ENCODE data around the gene DACT3.

Gene DACT3, protein sequence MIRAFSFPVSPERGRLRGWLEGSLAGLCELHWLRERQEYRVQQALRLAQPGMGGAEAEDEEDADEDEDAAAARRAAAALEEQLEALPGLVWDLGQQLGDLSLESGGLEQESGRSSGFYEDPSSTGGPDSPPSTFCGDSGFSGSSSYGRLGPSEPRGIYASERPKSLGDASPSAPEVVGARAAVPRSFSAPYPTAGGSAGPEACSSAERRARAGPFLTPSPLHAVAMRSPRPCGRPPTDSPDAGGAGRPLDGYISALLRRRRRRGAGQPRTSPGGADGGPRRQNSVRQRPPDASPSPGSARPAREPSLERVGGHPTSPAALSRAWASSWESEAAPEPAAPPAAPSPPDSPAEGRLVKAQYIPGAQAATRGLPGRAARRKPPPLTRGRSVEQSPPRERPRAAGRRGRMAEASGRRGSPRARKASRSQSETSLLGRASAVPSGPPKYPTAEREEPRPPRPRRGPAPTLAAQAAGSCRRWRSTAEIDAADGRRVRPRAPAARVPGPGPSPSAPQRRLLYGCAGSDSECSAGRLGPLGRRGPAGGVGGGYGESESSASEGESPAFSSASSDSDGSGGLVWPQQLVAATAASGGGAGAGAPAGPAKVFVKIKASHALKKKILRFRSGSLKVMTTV

DNA sequence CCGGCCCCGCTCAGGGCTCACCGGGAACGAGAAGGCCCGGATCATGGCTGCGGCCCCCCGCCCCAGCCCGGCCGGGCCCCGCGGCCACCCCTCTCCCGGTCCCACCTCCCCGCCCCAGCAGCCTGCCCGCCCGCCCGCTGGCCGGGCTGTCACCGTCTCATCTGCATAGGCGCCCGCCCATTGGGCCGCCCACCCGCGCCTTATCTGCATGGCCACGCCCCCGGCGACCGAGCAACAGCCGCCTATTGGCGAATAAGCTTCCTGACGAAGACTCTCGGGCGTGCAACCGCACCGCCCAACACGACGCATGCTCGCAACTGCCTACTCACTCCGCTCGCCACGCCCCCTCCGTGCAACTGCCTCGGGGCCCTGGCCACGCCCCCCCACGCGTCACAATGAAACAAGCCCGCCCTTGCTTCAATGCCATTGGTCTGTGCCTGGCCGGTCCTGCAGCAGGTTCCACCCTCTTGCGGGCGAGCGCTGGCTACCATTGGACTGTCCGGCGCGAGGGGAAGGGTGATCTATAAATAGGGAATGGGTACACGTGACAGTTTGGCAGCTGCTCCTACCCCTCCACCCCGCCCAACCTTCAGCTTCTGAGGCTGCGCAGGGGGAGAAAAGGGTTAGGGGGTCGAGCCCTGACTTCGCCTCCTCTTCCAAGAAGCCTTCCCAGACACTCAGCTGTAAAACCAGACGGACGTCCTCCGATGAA is at the start of gene DACT3:
Gene DACT3, minus strand, starts transcription at position 163 of the 712 bp plus-strand sequence. Its CDS starts 118 bp downstream, at position 45.
- peak; percentile 99 to 100 for DNase-seq

DNA sequence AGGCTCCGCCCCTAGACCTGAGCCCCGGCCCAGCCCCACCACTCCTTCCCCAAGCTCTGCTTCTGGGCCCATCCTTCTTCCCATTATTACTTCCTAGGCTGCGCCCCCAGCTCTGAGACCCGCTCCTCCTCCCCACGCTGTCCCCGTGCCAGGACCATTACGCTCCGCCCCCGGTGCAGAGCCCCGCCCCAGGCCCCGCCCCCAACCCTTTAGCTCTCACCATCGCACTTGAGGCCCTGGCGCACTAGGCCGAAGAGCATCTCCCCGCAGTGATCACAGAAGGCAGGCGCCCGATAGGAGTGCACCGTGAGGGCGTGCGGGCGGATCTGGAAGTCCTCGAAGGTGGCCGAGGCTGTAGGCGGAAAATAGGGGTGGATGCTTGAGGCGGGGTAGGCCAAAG is 49.7 kb upstream of the DACT3 start:
- no peak for DNase-seq

DNA sequence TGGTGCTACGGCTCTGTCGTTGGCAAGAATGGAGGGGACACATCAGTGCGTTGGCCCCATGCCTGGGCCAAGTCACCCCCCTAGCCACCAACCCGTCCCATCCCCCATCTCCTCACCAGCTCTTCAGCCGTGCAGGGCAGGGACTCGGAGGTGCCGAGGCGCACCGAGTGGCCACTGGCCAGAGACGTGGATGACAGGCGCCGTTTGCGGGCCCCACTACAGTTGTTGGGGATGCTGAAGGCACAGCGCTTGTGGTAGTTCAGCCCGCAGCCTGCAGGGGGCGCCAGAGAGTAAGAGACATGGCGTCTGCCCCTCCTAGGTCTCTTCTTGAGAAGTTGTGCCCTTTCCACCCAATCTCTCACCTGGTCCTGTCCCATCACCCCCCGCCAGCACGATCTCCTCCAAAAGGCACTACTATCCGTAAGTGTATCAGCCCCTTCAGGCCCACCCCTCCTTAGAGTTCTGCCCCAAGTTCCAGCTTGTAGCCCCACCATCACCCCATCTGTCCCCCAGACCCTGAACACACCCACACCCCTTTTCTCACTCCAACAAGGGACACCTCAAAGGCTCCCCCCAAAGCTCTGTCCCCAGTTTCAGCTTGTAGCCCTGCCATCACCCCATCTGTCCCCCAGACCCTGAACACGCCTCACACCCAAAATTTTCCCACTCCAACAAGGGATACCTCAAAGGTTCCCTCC is 43.5 kb upstream of the DACT3 start:
- peak; percentile 33 to 98 for DNase-seq

DNA sequence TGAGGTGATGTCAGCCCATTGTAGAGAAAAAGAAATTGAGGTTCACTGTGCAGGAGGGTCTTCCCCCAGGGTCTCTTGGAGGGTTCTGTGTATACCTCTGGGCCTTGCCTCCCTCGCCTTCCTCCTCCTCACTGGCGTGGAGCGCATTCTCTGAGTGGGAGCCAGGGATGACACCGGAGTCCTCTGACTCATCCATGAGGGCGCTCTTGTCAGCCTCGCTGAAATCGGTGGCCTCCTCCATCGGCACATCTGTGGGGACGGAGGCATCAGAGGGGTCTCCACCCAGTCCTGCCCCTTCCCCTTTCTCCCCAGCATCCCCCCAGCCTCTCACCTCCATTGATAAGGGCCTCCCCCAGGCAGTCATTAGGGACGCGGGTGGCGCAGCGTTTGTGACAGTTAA is 39.7 kb upstream of the DACT3 start:
- DNase-seq: no peak

DNA sequence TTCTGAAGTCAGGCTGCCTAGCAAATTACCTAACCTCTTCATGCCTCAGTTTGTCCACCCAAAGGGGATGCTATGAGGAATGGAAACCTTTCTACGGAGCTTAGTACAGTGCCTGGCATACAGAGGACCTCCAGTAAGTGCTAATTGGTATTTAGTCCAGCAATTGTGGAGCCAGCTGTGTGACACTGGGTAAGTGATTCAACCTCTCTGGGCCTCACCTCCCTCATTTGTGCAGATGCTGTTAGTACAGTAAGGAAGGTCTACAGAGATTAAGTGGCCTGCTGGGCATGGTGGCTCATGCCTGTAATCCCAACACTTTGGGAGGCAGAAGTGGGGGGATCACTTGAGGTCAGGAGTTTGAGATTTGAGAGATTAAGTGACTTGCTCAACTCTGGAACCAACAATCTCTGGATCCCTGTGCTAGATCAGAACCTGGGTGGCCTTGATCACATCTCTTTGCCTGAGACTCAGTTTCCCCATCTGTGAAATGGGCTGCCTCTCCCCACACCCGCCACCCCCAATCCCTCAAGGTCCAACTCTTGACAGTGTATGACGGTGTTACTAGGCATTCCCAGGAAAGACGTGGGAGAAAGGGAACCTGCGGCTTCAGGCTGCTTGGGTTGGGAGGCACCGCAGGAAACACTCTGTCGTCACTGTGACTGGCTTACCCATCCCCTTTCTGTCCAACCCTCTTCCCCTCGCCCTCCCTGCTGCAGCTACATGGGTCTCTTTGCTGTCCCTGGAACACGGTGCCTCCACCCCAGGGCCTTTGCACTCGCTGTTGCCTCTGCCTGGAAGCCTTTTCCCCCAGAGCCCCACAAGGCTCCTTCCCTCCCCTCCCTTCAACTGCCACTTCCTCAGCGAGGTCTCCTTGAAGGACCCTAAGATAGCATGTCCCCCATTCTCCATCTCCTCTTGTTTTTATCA is 37.7 kb upstream of the DACT3 start:
- no peak for DNase-seq

DNA sequence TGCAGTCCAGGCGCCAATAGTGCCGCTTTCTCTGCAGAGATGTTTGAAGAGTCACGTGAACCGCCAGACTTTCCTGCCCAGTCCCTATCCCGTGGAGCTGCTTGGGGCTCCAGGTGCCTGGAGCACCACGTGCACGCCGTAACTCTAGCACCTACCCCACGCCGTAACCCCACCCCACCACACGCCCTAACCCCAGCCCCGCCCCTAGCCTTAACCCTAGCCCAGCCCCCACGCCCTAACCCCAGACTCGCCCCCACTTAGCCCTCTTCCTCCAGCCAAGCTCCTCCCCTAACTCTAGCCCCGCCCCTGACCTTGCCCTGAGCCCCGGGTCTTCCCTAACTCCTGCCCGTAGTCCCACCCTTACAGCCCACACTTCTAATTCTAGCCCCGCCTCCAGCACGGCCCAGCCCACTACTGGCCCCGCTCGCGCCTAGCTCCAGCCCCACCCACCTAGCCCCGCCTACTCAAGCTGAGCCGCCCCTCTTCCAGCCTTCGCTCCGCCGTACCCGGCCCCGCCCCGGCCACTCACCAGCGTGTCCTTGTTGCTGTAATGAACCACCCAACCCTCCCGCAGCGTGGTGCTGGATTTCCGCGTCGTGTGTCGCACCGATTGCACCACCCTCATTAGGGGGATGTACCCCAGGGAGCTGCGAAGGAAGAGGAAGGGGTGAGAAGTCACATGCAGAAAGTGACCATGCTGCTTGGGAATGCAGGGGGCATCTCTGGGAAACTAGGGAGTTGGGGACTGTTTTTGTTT is 36.4 kb upstream of the DACT3 start:
- peak; percentile 28 to 59 for DNase-seq

DNA sequence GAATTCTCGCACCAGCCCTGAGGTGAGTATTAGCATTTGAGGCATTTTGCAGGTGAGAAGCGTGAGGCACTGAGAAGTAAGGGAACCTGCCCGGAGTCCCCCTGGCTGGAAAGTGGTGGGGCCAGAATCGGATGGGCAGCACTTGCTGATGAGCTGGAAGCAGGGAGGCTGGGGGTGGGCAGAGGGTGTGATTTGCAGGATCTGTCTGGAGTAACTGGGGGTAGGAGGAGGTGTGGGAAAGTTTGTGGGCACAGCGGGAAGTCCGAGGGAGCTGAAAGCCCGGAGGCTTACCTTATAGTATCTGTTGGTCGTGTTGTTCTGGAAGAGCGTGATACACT is 35.9 kb upstream of the DACT3 start:
- no peak for DNase-seq

DNA sequence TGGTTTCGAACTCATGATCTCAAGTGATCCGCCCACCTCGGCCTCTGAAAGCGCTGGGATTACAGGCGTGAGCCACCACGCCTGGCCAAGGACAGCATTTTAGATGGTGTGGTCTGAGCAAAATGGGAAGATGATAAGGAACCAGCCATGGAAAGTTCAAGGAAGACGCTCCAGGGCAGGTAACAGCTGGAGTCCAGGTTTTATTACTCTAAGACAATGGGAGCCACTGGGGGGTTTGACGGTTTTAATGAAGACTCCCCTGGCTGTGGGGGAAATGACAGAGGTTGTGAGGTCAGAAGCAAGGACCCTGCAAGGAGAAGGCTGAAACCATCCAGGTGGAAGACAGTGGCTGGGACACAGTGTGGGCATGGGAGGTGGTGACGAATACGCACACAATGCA is 35.1 kb upstream of the DACT3 start:
- DNase-seq: no peak

DNA sequence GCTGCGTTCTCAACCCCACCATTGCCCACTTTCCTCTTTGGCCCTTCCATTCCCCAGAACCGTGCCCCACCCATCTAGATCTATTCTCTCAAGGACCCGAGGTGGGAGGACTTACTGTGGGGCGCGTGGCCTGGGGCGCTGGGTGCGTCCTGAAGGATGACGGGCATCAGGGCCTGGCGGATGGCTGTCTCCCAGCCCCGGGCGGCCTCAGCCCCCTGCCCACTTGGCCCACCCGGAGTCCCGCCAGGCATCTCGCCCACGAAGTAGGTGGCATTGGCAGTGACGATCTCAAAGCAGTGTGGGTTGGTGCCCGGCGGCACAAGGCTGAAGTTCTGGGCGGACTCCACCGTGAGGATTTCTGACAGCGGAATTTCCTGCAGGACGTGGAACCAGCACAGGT is 32.8 kb upstream of the DACT3 start:
- DNase-seq: no peak

DNA sequence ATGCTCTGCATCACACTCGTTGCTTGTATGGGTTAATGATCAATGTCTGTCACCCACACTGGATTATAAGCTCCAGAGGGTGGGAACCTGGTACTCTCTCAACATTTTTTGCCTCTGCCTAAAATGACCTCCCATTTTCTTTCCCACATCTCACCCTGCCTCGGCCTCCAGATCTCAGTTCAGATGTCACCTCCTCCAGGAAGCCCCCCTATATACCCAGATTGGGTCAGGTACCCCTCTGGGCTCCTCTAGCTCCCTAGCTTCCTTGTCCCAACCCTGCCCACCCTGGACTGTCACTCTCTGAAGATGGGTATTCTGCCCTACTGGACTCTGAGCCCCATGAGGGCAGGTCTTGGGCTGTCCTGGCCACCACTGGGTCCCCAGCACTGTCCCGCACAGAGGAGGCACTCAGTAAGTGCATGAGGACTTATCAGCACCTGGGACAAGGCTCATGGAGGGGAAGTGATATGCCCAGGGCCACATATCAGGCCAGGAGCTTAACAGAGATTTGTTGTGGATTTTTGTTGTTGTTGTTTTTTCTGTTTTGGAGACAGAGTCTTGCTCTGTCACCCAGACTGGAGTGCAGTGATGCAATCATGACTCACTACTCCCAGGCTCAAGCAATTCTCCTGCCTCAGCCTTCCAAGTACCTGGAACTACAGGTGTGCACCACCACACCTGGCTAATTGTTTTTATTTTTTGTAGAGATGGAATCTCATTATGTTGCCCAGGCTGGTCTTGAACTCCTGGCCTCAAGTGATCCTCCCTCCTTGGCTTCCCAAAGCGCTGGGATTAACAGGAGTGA is 32.1 kb upstream of the DACT3 start:
- no peak for DNase-seq

DNA sequence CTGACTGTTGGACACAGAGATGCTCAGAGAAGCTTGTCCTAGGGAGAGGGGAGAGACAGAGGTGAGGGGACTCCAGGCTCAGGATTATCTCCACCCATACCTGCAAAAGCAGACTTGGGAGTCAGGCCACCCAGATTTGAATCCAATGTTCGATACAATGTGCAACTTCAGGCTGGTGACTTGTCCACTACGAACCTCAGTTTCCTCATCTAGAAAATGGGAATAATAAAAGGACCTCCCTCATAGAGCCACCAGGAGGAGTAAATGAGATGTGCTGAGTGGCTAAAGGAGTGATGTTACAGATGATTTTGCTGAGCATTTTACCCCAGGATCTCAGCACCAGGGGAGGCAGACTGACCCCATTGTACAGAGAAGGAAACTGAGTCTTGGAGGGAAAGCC is 31.0 kb upstream of the DACT3 start:
- no peak for DNase-seq

DNA sequence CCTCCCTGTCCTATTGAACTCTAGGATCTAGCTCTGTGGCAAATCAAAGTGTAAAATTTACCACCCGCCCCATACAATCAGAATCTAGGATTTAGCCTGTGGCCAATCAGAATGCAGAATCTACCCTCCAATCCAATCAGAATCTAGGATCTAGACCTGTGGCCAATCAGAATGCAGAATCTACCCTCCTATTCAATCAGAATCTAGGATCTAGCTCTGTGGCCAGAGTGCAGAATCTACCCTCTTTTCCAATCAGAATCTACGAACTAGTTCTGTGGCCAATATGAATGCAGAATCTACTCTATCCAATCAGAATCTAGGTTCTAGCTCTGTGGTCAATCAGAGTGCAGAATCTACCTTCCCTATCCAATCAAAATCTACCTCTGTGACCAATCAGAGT is 30.1 kb upstream of the DACT3 start:
- no peak for DNase-seq

DNA sequence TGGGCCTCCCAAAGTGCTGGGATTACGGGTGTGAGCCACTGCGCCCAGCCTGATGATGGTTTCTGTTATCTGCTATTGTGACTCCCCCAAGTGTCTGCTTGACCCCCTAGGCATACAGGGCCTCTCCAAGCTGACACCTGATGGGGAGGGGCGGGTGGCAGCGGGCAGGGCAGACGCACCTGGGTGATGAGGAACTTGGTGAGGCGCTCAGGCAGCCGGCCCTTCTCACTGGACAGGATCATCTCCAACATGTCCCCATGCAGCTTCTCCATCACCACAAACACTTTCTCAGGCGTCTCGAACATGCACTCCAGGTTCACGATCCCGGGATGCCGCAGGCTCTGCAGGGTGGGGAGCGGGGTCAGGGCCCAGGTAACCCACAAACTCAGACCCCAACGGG is 28.4 kb upstream of the DACT3 start:
- DNase-seq: no peak

DNA sequence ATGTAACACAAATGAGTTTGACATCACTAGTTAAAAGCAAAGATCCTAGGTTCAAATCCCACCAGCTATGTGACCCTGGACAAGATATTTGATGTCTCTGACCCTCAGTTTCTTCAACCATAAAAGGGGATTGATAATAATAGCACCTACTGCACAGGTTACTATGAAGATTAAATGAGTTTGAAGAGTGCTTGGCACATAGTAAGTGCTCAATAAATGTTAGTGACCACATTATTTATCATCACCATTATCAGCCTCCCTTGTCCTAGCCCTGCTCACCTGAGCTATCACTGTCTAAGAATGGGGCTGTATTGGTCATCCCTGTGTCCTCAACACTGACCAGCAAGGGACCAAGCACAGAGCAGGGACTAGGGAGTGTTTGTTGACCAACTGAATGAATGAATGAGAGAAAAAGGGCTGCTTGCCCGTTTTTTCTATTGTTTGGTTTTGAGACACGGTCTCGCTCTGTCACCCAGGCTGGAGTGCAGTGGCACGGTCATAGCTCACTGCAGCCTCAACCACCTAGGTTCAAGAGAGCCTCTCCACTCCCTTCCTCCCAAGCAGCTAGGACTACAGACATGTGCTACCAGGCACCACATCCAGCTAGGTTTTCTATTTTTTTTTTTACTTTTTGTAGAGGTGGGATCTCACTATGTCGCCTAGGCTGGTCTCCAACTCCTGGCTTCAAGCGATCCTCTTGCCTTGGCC is 26.6 kb upstream of the DACT3 start:
- DNase-seq: no peak

DNA sequence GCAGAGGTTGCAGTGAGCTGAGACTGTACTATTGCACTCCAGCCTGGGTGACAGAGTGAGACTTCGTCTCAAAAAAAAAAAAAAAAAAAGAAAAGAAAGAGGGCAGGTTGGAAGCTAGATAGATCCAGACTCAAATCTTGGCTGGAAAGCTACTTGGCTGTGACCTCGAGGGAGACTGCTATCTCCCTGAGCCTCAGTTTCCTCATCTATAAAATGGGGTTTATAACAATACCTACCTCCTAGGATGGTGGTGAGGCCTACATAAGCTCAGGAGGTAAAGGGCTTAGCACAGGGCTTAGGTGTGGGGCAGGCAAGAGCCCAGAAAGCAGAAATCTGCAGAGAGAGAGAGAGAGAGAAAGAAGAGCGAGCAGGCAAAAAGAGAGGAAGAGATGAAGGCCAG is 24.2 kb upstream of the DACT3 start:
- DNase-seq: no peak

DNA sequence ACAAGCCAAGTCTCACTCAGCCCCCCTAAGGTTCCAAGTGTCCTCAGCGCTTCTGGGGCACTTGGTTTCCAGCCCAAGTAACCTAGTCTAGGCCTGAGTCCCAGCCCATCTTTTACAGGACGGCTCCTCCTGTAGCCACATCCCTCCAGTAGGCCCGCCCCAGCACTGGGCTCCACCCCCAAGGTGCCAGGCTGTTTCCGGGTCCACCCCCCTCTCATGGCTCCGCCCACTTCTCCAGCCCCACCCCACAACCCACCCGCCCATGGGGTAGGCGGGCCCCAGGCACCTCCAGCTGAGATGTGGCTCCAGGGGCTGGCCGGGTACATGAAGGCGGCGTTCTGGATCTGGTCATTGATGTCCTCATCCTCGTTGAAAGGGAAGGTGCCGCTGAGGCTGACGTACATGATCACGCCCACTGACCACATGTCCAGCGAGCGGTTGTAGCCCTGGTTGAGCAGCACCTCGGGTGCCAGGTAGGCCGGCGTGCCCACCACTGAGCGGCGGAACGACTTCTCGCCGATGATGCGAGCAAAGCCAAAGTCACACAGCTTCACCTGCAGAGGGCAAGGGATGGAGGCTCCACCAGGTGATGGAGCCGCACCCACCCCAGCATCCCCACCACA is 17.2 kb upstream of the DACT3 start:
- DNase-seq: peak in 1 of 2 donors; percentile 18

DNA sequence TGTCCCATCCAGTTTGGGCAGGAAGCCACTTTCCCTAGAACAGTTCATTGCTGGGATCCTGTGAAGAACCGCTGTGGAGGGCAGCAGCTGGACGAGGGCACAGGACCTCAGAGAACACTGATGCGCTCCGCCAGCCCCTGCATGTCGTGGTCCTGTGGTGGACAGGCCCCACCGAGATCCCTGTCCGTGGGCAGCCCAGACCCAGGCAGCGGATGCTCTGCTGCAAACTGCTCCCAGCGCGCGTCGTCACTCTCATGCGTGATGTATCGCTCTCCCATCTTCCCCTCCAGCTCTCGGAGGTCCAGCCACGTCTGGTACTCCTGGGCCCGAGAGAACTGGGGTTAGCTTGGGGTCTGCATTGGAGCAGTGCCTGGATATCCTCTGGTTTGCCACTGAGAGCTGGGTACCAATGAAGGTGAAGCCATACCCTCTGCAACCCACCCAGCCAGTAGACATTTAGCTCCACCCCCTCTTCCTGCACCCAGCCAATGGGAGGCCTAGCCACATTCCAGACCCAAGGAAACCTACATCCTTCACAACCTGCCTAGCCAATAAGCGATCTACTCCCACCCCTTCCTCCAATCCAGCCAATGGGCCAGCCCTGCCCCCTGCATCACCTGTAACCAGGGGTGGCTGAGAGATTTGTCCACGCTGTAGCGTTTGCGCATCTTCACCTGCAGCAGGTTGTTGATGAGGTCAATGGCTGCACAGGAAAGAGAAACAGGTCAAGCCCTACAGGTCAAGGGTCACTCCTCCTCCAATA is 13.6 kb upstream of the DACT3 start:
- no peak for DNase-seq

DNA sequence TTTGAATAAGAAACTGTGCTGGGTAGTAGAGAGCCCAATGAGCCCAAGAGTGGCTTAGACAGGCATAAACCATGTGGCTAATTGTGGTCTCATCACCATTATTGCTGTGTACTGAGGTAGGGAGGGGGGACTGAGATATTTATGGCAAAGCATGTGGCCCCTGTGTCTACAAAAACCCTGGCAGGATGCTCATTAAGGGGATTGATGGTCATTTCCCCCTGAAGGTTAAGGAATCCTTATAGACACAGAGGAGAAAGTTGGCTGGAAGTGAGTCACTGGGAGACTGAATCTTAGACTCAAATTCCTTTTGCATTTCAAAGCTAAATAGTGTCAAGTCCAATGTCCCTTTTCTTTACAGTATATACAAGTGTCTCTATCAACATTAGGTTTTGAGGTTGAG is 9.8 kb upstream of the DACT3 start:
- DNase-seq: no peak

DNA sequence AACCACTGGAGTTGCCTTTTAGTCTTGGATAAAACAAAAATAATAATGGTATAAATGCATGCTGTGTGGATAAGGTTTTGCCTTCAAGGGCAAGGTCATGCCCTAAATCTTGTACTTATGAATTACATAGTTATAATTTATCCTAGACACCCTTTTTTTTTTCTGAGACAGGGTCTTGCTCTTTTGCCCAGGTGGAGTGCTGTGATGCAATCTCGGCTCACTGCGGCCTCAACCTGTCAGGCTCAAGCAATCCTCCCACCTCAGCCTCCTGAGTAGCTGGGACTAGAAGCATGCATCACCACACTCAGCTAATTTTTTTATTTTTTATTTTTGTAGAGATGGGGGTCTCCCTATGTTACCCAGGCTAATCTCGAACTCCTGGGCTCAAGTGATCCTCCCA is 7.7 kb upstream of the DACT3 start:
- no peak for DNase-seq

Measured in inflammatory macrophage treated with lipopolysaccharide for 1 hour (primary cell).